Right atrium auricular region (tissue), 2 donors: Measurements from ENCODE around the gene COL23A1. TPM values are rescaled to one million over a fixed set of nuclear protein-coding genes. Genes with fewer than 3 reads are reported as not detected.
"Not testable (repeated sequence)": the region's sequence is repeated elsewhere in the genome, so short reads cannot be mapped to it uniquely, and the experiment has no call there.

ENCODE experiments used
- DNase-seq: peaks from one replicate; pipeline ENCODE4 v3.0.0-alpha.2; 2019; ENCODE audit warnings: low spot score
- H3K27ac ChIP-seq, 2 donors: fragments of 200-600 bp; sonication (generic); 1 replicate in 1 of 2; 2 replicates in 1 of 2; pipeline ENCODE4 v1.5.1; 2016 to 2019
- H3K27me3 ChIP-seq, 2 donors: fragments of 200-600 bp; sonication (generic); one replicate each; pipeline versions ENCODE4 v1.5.1 to v1.6.0; 2017 to 2019
- H3K36me3 ChIP-seq: fragments of 200-600 bp; sonication (generic); one replicate; pipeline ENCODE4 v1.5.1; 2016
- H3K4me1 ChIP-seq, 2 donors: fragments of 200-600 bp; sonication (generic); one replicate each; pipeline versions ENCODE4 v1.5.1 to v1.6.0; 2017 to 2019
- H3K4me3 ChIP-seq, 2 donors: fragments of 200-600 bp; sonication (generic); 1 replicate in 1 of 2; 2 replicates in 1 of 2; pipeline ENCODE4 v1.5.1; 2017 to 2019; ENCODE audit warnings: mild to moderate bottlenecking in 1 of 2, moderate library complexity in 1 of 2
- H3K9me3 ChIP-seq, 2 donors: fragments of 200-600 bp; sonication (generic); one replicate each; pipeline ENCODE4 v1.5.1; 2019
- total RNA-seq, 2 donors: library from RNA; depleted of rRNA; stranded (reverse); fragments of >200 nt; gene quantifications; one replicate each; pipeline ENCODE4 v1.1.0, GENCODE V29; 2016
- TF ChIP-seq, protein P1 (sequence below), 2 donors: fragments of 200-600 bp; sonication (generic); IDR thresholded peaks; one replicate each; pipeline ENCODE4 v1.5.1; 2019; ENCODE audit warnings: antibody characterized with exemption in 2 of 2

COL23A1 gene
- total RNA-seq, 2 donors from 2014 or later, result 5.7 to 6.8 TPM

DNA sequence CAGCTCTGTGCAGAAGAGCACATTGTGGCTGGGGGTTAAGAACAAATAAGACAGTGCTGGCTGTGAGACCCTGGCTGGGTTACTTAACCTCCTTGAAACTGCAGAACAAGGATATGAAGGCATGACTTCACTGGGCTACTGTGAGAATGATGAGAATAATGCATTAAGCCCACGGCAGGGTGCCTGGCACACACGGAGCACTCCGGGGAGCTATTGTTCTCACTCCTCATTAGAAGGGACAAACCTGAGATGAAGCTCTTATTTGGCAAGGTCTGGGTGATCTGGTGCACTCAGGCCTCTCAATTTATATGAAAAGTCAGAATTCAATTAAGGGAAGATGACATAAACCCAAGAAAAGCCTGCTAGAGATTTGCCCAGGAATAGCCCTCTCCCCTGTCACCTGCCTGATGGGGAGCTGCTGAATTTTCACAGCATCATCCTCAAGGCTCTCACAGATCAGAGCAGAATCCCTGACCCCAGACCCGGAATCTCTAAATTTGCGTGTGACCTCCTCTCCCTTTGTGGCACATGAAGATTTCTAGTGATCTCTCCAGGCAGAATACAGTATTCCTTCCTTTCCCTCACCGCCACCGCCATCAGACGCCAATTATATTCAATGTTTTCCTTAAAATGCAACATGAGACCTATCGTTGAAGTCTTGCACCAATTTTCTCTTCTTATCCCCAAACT lies 102.1 kb downstream of the COL23A1 start:
- Histone ChIP-seq H3K4me1 (no peaks in the 10 kb centered on the region), H3K4me3 (no peak overlapping the region), H3K36me3 (no peaks in the 10 kb centered on the region), H3K27ac (no peak overlapping the region), H3K9me3 (no peaks in the 10 kb centered on the region), H3K27me3 (no peaks in the 10 kb centered on the region)
- TF ChIP-seq, protein P1, sequence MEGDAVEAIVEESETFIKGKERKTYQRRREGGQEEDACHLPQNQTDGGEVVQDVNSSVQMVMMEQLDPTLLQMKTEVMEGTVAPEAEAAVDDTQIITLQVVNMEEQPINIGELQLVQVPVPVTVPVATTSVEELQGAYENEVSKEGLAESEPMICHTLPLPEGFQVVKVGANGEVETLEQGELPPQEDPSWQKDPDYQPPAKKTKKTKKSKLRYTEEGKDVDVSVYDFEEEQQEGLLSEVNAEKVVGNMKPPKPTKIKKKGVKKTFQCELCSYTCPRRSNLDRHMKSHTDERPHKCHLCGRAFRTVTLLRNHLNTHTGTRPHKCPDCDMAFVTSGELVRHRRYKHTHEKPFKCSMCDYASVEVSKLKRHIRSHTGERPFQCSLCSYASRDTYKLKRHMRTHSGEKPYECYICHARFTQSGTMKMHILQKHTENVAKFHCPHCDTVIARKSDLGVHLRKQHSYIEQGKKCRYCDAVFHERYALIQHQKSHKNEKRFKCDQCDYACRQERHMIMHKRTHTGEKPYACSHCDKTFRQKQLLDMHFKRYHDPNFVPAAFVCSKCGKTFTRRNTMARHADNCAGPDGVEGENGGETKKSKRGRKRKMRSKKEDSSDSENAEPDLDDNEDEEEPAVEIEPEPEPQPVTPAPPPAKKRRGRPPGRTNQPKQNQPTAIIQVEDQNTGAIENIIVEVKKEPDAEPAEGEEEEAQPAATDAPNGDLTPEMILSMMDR (IDR thresholded peaks at IDR 0.05), result no peak
- DNase-seq, result no peak

DNA sequence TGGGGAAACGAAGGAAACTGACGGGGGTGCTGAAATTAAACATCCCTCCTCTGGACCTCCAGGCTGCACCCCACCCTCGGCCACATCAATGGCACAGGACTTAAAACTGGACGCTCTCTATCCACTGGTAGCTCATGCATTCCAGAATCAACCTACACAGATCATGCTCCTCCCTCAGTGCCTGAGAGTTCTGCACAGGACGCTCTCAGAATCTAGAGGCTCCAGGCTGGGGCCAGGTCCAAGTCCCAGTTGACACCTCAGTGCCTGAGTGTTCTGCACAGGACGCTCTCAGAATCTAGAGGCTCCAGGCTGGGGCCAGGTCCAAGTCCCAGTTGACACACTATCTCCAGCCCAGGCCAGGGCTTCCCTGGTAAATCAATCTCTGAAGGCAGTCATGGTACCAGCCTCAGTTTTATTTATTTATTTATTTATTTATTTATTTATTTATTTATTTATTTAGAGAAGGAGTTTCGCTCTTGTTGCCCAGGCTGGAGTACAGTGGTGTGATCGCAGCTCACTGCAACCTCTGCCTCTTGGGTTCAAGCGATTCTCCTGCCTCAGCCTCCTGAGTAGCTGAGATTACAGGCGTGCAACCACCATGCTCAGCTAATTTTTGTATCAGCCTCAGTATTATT lies 103.2 kb downstream of the COL23A1 start:
- H3K27ac ChIP-seq, H3K36me3 ChIP-seq, H3K4me3 ChIP-seq, DNase-seq, H3K27me3 ChIP-seq, H3K9me3 ChIP-seq, H3K4me1 ChIP-seq: not testable (repeated sequence)

DNA sequence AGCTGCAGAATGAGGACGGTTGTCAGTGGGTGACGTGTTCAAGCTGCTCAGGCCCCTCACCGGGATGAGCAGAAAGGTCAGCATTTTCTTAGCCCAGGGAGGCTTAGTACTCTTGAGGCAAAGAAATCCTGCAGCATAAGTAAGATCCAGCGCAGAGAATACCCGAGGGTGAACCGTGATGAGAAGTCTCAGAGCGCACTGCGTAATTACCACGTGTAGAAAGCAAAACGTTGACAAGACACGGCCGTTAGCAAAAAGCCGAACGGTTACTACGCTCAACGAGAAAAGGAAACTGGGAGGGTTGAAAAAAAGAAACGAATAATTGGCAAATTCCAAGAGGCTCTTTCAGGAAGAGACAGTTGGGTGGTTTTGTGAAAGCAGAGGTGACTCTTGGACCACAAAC lies 104.0 kb downstream of the COL23A1 start:
- no peak for DNase-seq
- H3K9me3 ChIP-seq, result no peaks in the 10 kb centered on the region
- no peak overlapping the region for H3K27ac ChIP-seq
- no peaks in the 10 kb centered on the region for H3K27me3 ChIP-seq
- TF ChIP-seq, protein P1 (IDR thresholded peaks at IDR 0.05), result no peak
- H3K4me1 ChIP-seq, result no peaks in the 10 kb centered on the region
- no peaks in the 10 kb centered on the region for H3K36me3 ChIP-seq
- no peak overlapping the region for H3K4me3 ChIP-seq

DNA sequence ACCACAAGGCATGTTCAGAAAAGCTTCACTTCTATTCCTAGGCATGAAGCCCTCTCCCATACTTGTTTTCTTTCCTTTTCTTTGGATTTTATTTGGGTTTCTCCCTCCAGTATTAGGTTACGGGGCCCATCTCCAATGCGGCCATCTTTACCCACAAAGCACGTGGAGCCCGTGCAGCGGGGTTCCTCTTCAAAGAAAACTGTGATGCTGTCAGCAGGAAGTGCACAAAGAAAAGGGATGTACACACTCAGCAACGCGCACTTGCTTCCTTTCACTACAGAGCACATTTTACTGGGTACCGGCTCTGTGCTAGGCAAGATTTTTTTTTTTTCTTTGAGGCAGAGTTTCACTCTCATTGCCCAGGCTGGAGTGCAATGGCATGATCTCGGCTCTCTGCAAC lies 106.6 kb downstream of the COL23A1 start:
- no peak overlapping the region for H3K27ac ChIP-seq
- H3K27me3 ChIP-seq, result no peaks in the 10 kb centered on the region
- H3K4me1 ChIP-seq, result no peaks in the 10 kb centered on the region
- TF ChIP-seq, protein P1 (IDR thresholded peaks at IDR 0.05), result no peak
- H3K9me3 ChIP-seq, result no peaks in the 10 kb centered on the region
- no peak overlapping the region for H3K4me3 ChIP-seq
- no peaks in the 10 kb centered on the region for H3K36me3 ChIP-seq
- DNase-seq, result no peak

DNA sequence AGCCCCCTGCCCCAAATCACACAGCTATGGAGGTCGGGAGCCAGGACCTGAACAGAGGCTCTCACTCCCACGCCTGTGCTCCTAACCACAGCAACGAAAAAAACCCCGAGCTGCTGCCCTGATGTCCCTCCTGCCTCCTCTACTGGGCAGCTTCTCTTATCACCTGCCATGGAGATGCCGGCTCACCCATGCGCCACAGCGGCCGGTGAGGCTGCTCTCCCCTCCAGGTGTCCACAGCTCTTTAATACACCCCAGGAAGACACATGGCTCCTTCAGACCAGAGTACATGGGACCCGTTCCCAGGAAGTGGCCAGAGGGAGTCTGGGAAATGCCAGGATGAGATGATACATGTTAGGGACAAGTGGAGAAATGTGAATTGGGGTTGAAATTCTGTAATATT lies 110.9 kb downstream of the COL23A1 start:
- no peak overlapping the region for H3K27ac ChIP-seq
- no peaks in the 10 kb centered on the region for H3K27me3 ChIP-seq
- no peaks in the 10 kb centered on the region for H3K4me1 ChIP-seq
- TF ChIP-seq, protein P1 (IDR thresholded peaks at IDR 0.05), result no peak
- H3K4me3 ChIP-seq, result no peak overlapping the region
- DNase-seq, result no peak
- H3K9me3 ChIP-seq, result peaks cover 0 to 11% of the 10 kb centered on the region in 2 donors
- H3K36me3 ChIP-seq, result no peaks in the 10 kb centered on the region

DNA sequence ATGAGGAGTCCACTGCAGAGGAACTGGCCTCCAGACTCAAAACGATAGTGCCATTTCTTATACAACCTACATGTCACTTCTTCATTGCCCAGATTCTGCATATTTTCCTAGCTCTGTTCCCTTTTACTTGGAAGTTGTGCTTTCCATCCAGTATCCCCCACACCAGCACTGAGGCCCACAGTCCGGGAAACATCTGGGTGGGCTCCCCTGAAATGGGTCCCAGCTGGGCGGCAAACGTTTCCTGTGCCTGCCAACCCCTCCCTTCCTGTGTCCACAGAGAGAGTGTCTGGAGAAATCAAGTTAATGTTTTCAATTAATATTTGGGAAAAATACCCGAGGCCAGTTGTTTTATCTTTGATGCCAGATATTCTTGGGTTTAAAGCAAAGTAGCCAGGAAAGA lies 111.8 kb downstream of the COL23A1 start:
- TF ChIP-seq, protein P1 (IDR thresholded peaks at IDR 0.05), result no peak
- no peak for DNase-seq
- Histone ChIP-seq H3K9me3 (peaks cover 0 to 11% of the 10 kb centered on the region in 2 donors), H3K36me3 (no peaks in the 10 kb centered on the region), H3K27ac (no peak overlapping the region), H3K4me3 (no peak overlapping the region), H3K4me1 (no peaks in the 10 kb centered on the region), H3K27me3 (no peaks in the 10 kb centered on the region)
